Head of caudate nucleus (tissue), 42 donors: ENCODE measurements around the gene MTUS2.

Experiments used
- DNase-seq, 42 donors: peaks; one replicate each; pipeline versions ENCODE4 v3.0.0 to v3.0.0-alpha.2; 2020 to 2021; ENCODE audit warnings: mixed read lengths in 7 of 42
- intact Hi-C: fragments of 100-400 bp; cut with DNase I; formaldehyde crosslinking; loops from one replicate; pipeline ENCODE4 v1.15.0; 2022

Gene MTUS2

DNA sequence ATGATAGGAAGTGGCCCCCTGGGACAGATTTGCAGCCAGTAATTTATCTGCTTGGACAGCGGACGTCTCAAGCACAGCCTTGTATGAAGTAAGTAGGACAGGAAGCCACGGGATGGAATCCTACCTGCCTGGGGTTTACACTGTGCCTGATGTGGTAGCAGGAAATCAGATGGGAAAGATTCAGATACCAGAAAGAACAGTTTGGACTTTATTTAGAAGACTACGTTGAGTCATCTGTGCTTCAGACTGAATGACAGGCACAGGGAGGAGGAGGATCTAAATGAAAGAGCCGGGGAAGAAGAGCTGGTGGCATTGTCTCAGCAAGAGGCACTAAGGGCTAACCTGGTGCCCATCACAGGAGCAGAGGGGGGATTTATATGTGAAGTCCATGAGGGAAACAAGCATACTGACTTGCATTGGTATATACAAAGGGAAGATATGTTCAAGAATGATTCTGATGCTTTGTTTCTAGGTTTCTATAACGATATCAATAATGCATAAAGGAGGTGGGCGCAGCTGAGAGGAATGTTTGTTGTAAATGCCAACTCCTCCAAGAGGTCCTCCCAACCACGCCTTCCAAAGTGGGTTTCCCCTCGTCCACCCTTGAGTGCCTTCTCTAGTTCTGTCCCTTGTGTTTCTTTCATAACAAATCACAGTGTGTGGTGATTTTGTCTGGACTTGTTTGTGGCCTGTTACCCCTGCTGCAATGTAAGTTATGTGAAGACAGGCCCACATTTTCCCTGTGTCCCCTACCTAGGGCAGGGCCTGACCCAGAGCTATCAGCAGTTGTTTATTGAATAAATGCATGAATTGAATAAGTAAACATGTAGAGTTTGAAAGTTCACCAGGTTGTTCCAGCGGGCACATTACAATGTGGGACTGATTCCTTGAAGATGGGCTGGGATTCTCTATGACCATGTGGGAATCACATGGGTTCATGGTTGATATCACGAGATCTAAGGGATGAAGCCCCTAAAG is 446.9 kb downstream of the MTUS2 start:
- DNase-seq, result peak in 23 of 42 donors; percentile 7 to 72 (median 32)
- intact Hi-C loops, result no loop called here

DNA sequence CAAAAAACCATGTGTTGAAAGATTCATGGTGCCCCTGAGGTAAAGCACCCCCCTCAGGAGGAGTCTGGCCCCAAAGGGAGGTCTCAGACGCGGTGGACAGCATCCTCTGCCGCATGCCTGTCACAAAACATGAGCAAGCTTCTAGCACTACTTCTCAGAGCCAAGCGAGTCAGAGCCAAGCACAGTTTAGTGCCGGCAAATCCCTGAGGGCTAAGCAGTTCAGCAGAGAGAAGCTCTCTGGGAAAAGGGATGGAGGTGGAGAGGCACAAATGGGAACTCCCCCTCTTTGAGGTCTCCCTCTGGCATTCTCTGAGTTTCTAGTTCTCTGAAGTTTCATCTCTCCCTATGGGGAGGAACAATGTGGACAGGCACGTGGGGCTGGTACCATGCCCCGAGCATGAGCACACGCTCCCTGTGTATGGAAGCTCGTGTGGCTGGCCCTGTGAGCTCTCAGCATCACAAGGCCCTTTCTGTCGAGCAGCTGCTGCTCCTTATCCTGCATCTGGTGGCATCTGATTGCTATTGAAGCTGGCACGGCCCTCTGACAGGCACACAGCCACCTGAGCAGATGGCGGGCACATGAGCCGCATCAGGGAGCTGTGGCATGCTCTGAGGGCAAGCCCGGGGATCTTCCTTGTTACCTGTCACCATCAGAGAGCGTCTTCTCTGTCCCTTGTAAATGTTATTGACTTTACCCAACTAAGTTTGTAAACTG is 450.3 kb downstream of the MTUS2 start:
- intact Hi-C loops, result no loop called here
- peak in 3 of 42 donors; percentile 9 to 39 (median 10) for DNase-seq

DNA sequence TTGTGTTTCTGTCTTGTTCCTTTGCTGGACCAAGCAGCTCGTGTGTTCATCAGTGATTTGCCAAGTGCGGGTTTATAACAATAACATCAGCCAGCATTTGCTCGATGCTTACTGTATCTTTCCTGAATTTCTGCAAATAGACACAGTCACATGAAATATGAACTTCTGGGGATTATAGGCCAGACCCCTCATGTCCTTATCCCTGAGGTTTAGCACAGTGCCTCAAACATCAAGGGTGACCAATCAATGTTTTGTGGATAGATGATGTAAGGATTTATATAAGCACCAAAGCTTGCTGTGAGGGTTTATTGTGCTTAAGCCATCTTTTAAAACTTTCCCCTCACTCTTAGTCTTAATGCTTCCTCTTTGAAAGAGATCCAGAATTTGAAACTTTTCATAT is 451.5 kb downstream of the MTUS2 start:
- no peak for DNase-seq
- intact Hi-C loops, result no loop called here

- intact Hi-C loops, result no loop called here
- peak in 3 of 42 donors; percentile 20 to 36 (median 33) for DNase-seq
Measured at GRCh38 chr13:29279356-29280254, 459.5 kb downstream of the MTUS2 start.

- intact Hi-C loops, result no loop called here
- peak in 1 of 42 donors; percentile 10 for DNase-seq
Measured at GRCh38 chr13:29281932-29282495, 461.9 kb downstream of the MTUS2 start.

GRCh38 chr13:29284726-29285125 is 464.6 kb downstream of the MTUS2 start:
- intact Hi-C loops, result no loop called here
- DNase-seq, result no peak

- DNase-seq, result no peak
- intact Hi-C loops, result no loop called here
Measured at GRCh38 chr13:29287237-29287636, 467.1 kb downstream of the MTUS2 start.

DNA sequence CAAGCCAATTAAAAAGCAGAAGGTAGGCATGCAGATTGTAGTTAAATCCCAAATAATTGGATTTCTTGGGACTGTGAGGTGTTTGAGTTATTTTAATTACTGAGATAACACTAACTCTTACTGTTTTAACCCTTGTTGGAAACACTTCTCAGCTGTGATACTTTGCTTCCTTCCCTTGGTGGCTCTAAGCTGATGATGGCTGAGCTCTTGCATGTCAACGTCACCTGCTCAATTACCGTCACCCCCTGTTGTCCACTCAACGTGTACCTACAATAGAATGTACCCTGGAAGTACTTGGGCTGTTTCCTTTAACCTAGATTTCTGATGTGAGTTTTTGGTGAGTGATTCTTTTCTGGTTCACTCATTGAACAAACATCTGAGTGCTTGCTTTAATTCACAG is 471.9 kb downstream of the MTUS2 start:
- DNase-seq, result no peak
- intact Hi-C loops, result no loop called here

DNA sequence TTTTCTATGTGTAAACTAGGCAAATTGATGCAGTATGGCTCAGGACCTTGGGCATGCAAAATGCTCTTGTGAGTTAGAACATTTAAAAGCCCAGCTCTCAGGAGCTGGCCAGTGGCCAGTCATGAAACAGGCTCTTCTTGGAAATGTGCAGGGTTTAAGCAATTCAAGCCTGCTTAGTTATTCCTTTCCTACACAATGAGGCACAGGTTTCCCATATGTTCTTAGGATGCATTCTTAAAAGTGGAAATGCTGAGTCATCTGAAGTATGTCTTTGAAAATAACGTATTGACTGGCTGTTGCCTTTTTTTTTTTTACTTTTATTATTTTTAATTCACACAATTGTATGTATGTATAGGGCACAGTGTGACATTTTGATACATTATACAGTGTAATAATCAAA is 474.7 kb downstream of the MTUS2 start:
- intact Hi-C loops, result no loop called here
- DNase-seq, result no peak

GRCh38 chr13:29301027-29301426 is 480.9 kb downstream of the MTUS2 start:
- no peak for DNase-seq
- intact Hi-C loops, result no loop called here

DNA sequence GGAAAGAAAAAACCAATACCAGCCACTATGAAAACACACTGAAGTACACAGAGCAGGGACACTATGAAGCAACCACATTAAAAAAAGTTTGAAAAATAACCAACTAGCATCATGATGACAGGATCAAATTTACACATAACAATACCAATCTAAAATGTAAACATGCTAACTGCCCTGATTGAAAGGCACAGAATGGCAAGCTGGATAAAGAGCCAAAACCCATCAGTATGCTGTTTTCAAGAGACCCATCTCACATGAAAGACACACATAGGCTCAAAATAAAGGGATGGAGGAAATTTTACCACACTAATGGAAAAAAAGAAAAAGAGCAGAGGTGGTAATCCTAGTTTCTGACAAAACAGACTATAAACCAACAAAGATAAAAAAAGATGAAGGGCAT is 484.0 kb downstream of the MTUS2 start:
- intact Hi-C loops, result no loop called here
- no peak for DNase-seq

GRCh38 chr13:29310806-29311205 is 490.7 kb downstream of the MTUS2 start:
- peak in 2 of 42 donors; percentile 20 for DNase-seq
- intact Hi-C loops, result no loop called here

- intact Hi-C loops, result no loop called here
- no peak for DNase-seq
Measured at GRCh38 chr13:29315847-29316246, 495.7 kb downstream of the MTUS2 start.

DNA sequence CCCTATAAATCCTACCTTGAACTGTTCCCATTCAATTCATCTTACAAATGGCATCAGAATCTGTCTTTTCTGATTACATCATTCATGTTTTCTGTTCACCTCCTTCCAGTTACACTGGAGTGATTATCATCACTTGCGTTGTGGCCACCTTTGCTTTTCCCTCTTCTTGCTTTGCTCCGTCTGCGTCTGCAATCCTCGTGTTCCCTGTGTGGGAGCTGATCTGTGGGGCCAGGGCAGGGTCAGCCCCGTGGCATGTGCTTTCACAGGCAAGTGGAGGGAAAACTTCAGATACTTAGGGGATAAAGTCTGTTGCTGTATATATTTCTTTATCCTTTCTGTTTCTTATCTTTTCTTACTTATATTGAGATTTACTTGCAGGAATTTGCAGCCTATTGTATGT is 497.7 kb downstream of the MTUS2 start:
- DNase-seq, result no peak
- intact Hi-C loops, result no loop called here

- intact Hi-C loops, result no loop called here
- DNase-seq, result no peak
Measured at GRCh38 chr13:29318741-29319140, 498.6 kb downstream of the MTUS2 start.

DNA sequence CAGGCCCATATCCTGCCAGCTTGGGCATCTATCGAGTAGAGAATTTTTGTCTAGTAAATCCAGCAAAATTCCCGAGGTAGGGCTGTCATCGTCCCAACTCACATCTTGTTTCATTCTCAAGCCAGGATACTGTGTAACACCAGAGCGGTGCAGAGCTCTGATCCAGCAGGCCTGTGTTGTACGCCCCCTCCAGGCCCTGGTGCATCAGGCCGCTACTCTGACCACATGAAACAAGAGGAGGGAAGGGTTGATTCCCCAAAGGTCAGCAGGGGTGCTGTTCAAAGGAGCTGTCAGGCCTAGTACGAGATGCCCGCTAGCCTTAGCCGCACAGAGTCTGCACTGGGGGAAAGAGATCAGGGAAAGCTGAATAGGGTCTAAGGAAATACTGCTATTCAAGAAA is 499.3 kb downstream of the MTUS2 start:
- intact Hi-C loops, result no loop called here
- DNase-seq, result peak in 1 of 42 donors; percentile 13

- intact Hi-C loops, result no loop called here
Measured at GRCh38 chr13:29323954-29324353, 503.8 kb downstream of the MTUS2 start.

GRCh38 chr13:29324601-29325000 is 504.5 kb downstream of the MTUS2 start:
- intact Hi-C loops, result no loop called here
- no peak for DNase-seq

More at GRCh38 chr13:29323954-29324353, 503.8 kb downstream of the MTUS2 start:
- no peak for DNase-seq

DNA sequence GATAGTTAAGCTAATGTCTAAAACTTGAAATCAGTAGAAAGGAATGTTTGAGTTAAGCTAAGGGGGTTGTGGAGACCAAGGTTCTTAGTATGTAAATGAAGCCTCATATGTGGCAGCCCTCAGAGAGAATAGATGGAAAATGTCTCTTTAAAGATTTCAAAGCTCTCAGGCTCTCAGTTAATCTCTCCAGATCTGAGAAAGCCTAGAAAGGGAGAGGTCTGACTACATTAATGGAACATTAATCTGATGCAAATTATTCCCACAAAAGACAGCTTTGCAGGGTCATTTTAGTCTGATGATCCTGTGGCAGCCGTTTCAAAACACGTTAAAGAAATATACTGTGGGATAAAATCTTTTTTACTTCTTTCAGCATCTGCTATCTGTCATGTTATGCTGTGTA is 508.4 kb downstream of the MTUS2 start:
- intact Hi-C loops, result no loop called here
- DNase-seq, result no peak
